H1 (cell line): ENCODE data around the gene GTPBP6. TPM values are rescaled to one million over a fixed set of nuclear protein-coding genes. Genes with fewer than 3 reads are reported as not detected.
"Not testable (repeated sequence)": the region's sequence is repeated elsewhere in the genome, so short reads cannot be mapped to it uniquely, and the experiment has no call there.

Experiments
- CTCF ChIA-PET: fragments of 300-600 bp; sonication (Branson Sonifier 250); formaldehyde crosslinking; loops from one replicate; lab custom pipeline; 2021; ENCODE audit not compliant: partially characterized antibody; lab: Charles Lee
- POLR2A ChIA-PET: fragments of 300-600 bp; sonication (Branson Sonifier 250); formaldehyde crosslinking; loops from one replicate; lab custom pipeline; 2021; ENCODE audit warnings: inconsistent platforms; ENCODE audit not compliant: partially characterized antibody; lab: Charles Lee
- DNase-seq, 2 experiments: peaks; one replicate each; pipeline versions ENCODE4 v3.0.0 to v3.0.0-alpha.2; 2010 to 2022; ENCODE audit warnings: low spot score in 2 of 2, low read depth in 1 of 2, mixed read lengths in 1 of 2
- FAIRE-seq: peaks from 2 replicates; lab custom pipeline; 2011; peaks lifted over from hg19 to GRCh38; lab: Jason Lieb, UNC
- H2AFZ ChIP-seq: 2 replicates; pipeline ENCODE4 v1.8.1; 2012; ENCODE audit warnings: low read length, inconsistent platforms
- H2AK5ac ChIP-seq: 2 replicates; pipeline ENCODE4 v1.6.1; 2013; ENCODE audit warnings: low read depth, low read length
- H2BK120ac ChIP-seq: replicated peaks from 2 replicates; pipeline ENCODE3; 2013; ENCODE audit warnings: low read depth, low read length, inconsistent platforms
- H2BK12ac ChIP-seq: 2 replicates; pipeline ENCODE4 v1.6.1; 2013; ENCODE audit warnings: low read depth, low read length
- H2BK15ac ChIP-seq: 2 replicates; pipeline ENCODE4 v1.6.1; 2013; ENCODE audit warnings: low read length
- H2BK20ac ChIP-seq: 2 replicates; pipeline ENCODE4 v1.6.1; 2013; ENCODE audit warnings: low read length
- H2BK5ac ChIP-seq: 2 replicates; pipeline ENCODE4 v1.6.1; 2013; ENCODE audit warnings: low read depth, low read length
- H3K14ac ChIP-seq: 2 replicates; pipeline ENCODE4 v1.6.1; 2013; ENCODE audit warnings: inconsistent platforms; ENCODE audit not compliant: insufficient read length
- H3K18ac ChIP-seq: 2 replicates; pipeline ENCODE4 v1.6.1; 2013; ENCODE audit warnings: low read length; ENCODE audit errors: extremely low read depth
- H3K23ac ChIP-seq: 2 replicates; pipeline ENCODE4 v1.6.1; 2013; ENCODE audit warnings: inconsistent platforms; ENCODE audit not compliant: insufficient read length
- H3K23me2 ChIP-seq: 2 replicates; pipeline ENCODE4 v1.6.1; 2013; ENCODE audit warnings: low read depth, low read length
- H3K27ac ChIP-seq: 2 replicates; pipeline ENCODE4 v1.6.1; 2011; ENCODE audit warnings: low read depth, low read length, inconsistent platforms
- H3K27me3 ChIP-seq, 4 experiments: replicated peaks in 1 of 4; 1 replicate in 1 of 4; 2 replicates in 3 of 4; pipeline versions ENCODE4 v1.6.1 to v1.8.1; 2011 to 2013; ENCODE audit warnings: low read length in 3 of 4, mild to moderate bottlenecking in 3 of 4, inconsistent platforms in 2 of 4, mixed read lengths in 2 of 4, moderate library complexity in 1 of 4; ENCODE audit not compliant: control insufficient read depth in 3 of 4, insufficient read depth in 3 of 4; ENCODE audit errors: extremely low read depth in 1 of 4
- H3K36me3 ChIP-seq, 4 experiments: 2 replicates each; pipeline versions ENCODE4 v1.6.1 to v1.8.1; 2011 to 2013; ENCODE audit warnings: mild to moderate bottlenecking in 4 of 4, low read length in 3 of 4, moderate library complexity in 2 of 4, control low read depth in 1 of 4, inconsistent platforms in 1 of 4; ENCODE audit not compliant: insufficient read depth in 4 of 4, control insufficient read depth in 2 of 4
- H3K4ac ChIP-seq: replicated peaks from 2 replicates; pipeline ENCODE3; 2013; ENCODE audit warnings: low read length, low read depth, mixed read lengths, inconsistent platforms; ENCODE audit not compliant: insufficient read length
- H3K4me1 ChIP-seq, 4 experiments: replicated peaks in 1 of 4; 1 replicate in 1 of 4; 2 replicates in 3 of 4; pipeline versions ENCODE4 v1.6.1 to v1.8.1; 2011 to 2013; ENCODE audit warnings: low read length in 3 of 4, inconsistent platforms in 2 of 4, mixed read lengths in 1 of 4; ENCODE audit not compliant: insufficient read depth in 4 of 4, control insufficient read depth in 3 of 4
- H3K4me2 ChIP-seq, 2 experiments: 2 replicates each; pipeline versions ENCODE4 v1.6.1 to v1.8.1; 2011 to 2013; ENCODE audit warnings: low read depth in 2 of 2, low read length in 2 of 2, control low read depth in 1 of 2, inconsistent platforms in 1 of 2, mild to moderate bottlenecking in 1 of 2; ENCODE audit not compliant: insufficient read depth in 1 of 2
- H3K4me3 ChIP-seq, 4 experiments: fragments of 200-600, 300-600 bp in 1 of 4; sonication (generic), shearing (Covaris generic), sonication (Bioruptor Twin) in 1 of 4; 2 replicates each; pipeline versions ENCODE4 v1.5.1 to v1.8.1; 2011 to 2016; ENCODE audit warnings: low read length in 4 of 4, low read depth in 3 of 4, control low read depth in 2 of 4, inconsistent platforms in 2 of 4, mild to moderate bottlenecking in 2 of 4, mixed read lengths in 1 of 4, moderate library complexity in 1 of 4; ENCODE audit not compliant: insufficient read depth in 2 of 4; ENCODE audit errors: extremely low read depth in 1 of 4
- H3K56ac ChIP-seq: replicated peaks from 2 replicates; pipeline ENCODE3; 2013; ENCODE audit warnings: low read depth, mild to moderate bottlenecking, mixed read lengths, low read length, inconsistent platforms; ENCODE audit not compliant: insufficient read length
- H3K79me1 ChIP-seq: 2 replicates; pipeline ENCODE4 v1.6.1; 2013; ENCODE audit warnings: low read depth, low read length, control low read depth
- H3K79me2 ChIP-seq, 2 experiments: 2 replicates each; pipeline versions ENCODE4 v1.6.1 to v1.8.1; 2012 to 2013; ENCODE audit warnings: low read length in 2 of 2, mild to moderate bottlenecking in 2 of 2, inconsistent platforms in 1 of 2; ENCODE audit not compliant: insufficient read depth in 2 of 2, control insufficient read depth in 1 of 2
- H3K9ac ChIP-seq, 4 experiments: replicated peaks in 1 of 4; 1 replicate in 1 of 4; 2 replicates in 3 of 4; pipeline versions ENCODE4 v1.6.1 to v1.8.1; 2011 to 2013; ENCODE audit warnings: low read depth in 3 of 4, low read length in 3 of 4, control low read depth in 2 of 4, mild to moderate bottlenecking in 2 of 4, moderate library complexity in 2 of 4, inconsistent platforms in 1 of 4; ENCODE audit errors: extremely low read depth in 1 of 4
- H3K9me3 ChIP-seq, 2 experiments: 2 replicates each; pipeline versions ENCODE4 v1.6.1 to v1.8.1; 2012 to 2013; ENCODE audit warnings: mild to moderate bottlenecking in 2 of 2, moderate library complexity in 2 of 2, control low read depth in 1 of 2, inconsistent platforms in 1 of 2, low read depth in 1 of 2, low read length in 1 of 2, mixed read lengths in 1 of 2; ENCODE audit not compliant: insufficient read depth in 2 of 2
- H4K20me1 ChIP-seq, 2 experiments: replicated peaks in 1 of 2; 2 replicates each; pipeline versions ENCODE3 to v1.8.1; 2011 to 2013; ENCODE audit warnings: inconsistent platforms in 2 of 2, low read length in 2 of 2, mild to moderate bottlenecking in 1 of 2; ENCODE audit not compliant: insufficient read depth in 2 of 2, control insufficient read depth in 1 of 2
- H4K5ac ChIP-seq: 2 replicates; pipeline ENCODE4 v1.6.1; 2013; ENCODE audit warnings: low read length, low read depth, mixed read lengths, inconsistent platforms; ENCODE audit not compliant: insufficient read length
- H4K8ac ChIP-seq: 2 replicates; pipeline ENCODE4 v1.8.0; 2013; ENCODE audit warnings: mild to moderate bottlenecking, moderate library complexity, low read length, inconsistent platforms; ENCODE audit not compliant: insufficient read depth; ENCODE audit errors: extremely low read depth
- H4K91ac ChIP-seq: replicated peaks from 2 replicates; pipeline ENCODE3; 2013; ENCODE audit warnings: low read length, mixed read lengths, inconsistent platforms; ENCODE audit not compliant: insufficient read length
- WGBS, 2 experiments: shearing (Covaris generic) in 1 of 2; methylation state at CpG; one replicate each; pipeline versions ENCODE4 v1.1.6 to v1.1.7; 2013 to 2015; ENCODE audit warnings: low lambda C conversion rate in 2 of 2, mixed read lengths in 2 of 2, inconsistent platforms in 1 of 2, low coverage in 1 of 2, missing lambda C conversion rate in 1 of 2; ENCODE audit not compliant: insufficient replicate concordance in 2 of 2, insufficient coverage in 1 of 2, insufficient read length in 1 of 2; ENCODE audit errors: extremely low coverage in 1 of 2, missing lambda C conversion rate in 1 of 2; 5-methylcytosine and 5-hydroxymethylcytosine counted together
- polyA plus RNA-seq, 7 experiments: library from polyadenylated mRNA; depleted of rRNA in 3 of 7; stranded (reverse) in 5 of 7; unstranded in 2 of 7; fragments of >200 nt in 5 of 7; fragments of 200-250 nt in 2 of 7; gene quantifications; 1 replicate in 5 of 7; 2 replicates in 1 of 7; 4 replicates in 1 of 7; pipeline versions ENCODE4 v1.2.1 to v1.2.3, GENCODE V29; 2011 to 2013; ENCODE audit warnings: missing spikeins in 2 of 7, mixed read lengths in 2 of 7
- total RNA-seq: library from RNA; stranded (reverse); fragmentation: NEBNext Ultra II Directional; extraction: Animal tissue kit (Norgen Biotek cat#: 25700); gene quantifications from 2 replicates; pipeline ENCODE4 v1.2.1, GENCODE V29; 2021

GTPBP6 gene
- total and polyA plus RNA-seq, 2 of the 8 experiments (the other 6 are each of a cell fraction or from before 2014, with no cell fraction given): 33.9 to 57.1 TPM

- CTCF ChIA-PET, H3K23me2 ChIP-seq, DNase-seq, H3K4me1 ChIP-seq, H4K91ac ChIP-seq, H3K56ac ChIP-seq, H2AFZ ChIP-seq, H2BK20ac ChIP-seq, H3K79me2 ChIP-seq, H3K4me3 ChIP-seq, H3K27me3 ChIP-seq, H3K9me3 ChIP-seq, H4K5ac ChIP-seq, H3K4ac ChIP-seq, H2AK5ac ChIP-seq, H3K4me2 ChIP-seq, H2BK120ac ChIP-seq, H4K20me1 ChIP-seq, H3K14ac ChIP-seq, H3K36me3 ChIP-seq, H2BK15ac ChIP-seq, POLR2A ChIA-PET, FAIRE-seq, H3K9ac ChIP-seq, H2BK12ac ChIP-seq, H3K18ac ChIP-seq, H3K23ac ChIP-seq, H4K8ac ChIP-seq, H3K27ac ChIP-seq, H2BK5ac ChIP-seq, H3K79me1 ChIP-seq: not testable (repeated sequence)
- WGBS, 2 experiments: 95% methylated on average over 14 of the region's 14 CpGs; no CpG with 5 or more reads in 1 of the 2 experiments
These were observed 61.5 kb downstream of the GTPBP6 start for GRCh38 chrX:257054-257453.
